Choroid plexus epithelial cell (primary cell): ENCODE data around the gene RABEP2.
"Not testable (repeated sequence)": the region's sequence is repeated elsewhere in the genome, so short reads cannot be mapped to it uniquely, and the experiment has no call there.

Experiments used
- DNase-seq: peaks from one replicate; pipeline ENCODE4 v3.0.0-alpha.2; 2010; ENCODE audit warnings: low read depth
- H3K4me3 ChIP-seq: 2 replicates; pipeline ENCODE4 v1.5.1; 2011; ENCODE audit warnings: low read depth, mild to moderate bottlenecking, control low read depth, low read length, moderate library complexity
- TF ChIP-seq, protein P1 (sequence below): conservative IDR thresholded peaks from 2 replicates; pipeline ENCODE4 v1.5.1; 2011; ENCODE audit warnings: low read depth, mild to moderate bottlenecking, control low read depth, inconsistent platforms, low read length, moderate library complexity

Gene RABEP2

DNA sequence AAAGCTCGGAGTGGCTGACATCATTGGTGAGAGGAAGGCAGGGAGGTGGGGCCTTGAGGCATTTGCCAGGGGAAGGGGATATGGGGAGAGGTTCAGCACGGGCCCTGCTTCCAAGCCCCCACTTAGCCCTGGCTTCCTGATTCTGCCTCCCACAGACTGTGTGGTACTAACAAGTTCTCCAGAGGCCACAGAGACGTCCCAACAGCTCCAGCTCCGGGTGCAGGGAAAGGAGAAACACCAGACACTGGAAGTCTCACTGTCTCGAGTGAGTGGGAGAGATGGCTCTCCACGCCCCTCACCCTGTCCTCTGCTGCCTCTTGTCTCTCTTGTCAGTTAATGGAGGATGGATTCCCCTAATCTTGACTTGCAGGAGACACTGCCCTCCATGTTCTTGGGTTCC lies 33.8 kb upstream of the RABEP2 start:
- DNase-seq = no peak
- TF ChIP-seq, protein P1, sequence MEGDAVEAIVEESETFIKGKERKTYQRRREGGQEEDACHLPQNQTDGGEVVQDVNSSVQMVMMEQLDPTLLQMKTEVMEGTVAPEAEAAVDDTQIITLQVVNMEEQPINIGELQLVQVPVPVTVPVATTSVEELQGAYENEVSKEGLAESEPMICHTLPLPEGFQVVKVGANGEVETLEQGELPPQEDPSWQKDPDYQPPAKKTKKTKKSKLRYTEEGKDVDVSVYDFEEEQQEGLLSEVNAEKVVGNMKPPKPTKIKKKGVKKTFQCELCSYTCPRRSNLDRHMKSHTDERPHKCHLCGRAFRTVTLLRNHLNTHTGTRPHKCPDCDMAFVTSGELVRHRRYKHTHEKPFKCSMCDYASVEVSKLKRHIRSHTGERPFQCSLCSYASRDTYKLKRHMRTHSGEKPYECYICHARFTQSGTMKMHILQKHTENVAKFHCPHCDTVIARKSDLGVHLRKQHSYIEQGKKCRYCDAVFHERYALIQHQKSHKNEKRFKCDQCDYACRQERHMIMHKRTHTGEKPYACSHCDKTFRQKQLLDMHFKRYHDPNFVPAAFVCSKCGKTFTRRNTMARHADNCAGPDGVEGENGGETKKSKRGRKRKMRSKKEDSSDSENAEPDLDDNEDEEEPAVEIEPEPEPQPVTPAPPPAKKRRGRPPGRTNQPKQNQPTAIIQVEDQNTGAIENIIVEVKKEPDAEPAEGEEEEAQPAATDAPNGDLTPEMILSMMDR = no peak

DNA sequence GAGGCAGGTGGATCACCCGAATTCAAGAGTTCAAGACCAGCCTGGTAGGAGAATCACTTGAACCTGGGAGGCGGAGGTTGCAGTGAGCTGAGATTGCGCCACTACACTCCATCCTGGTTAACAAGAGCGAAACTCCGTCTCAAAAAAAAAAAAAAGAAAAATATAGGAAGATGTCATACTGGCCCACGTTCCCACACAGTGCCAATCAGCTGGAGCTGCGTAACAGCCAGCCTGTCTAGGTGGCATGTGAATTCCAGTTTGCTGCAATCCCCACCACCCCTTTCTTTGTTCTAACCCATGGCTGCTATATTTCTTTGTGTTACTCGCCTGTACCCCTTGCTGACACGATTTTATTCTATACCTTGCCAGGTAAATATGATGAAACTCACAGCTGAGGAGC lies 33.2 kb upstream of the RABEP2 start:
- TF ChIP-seq, protein P1 = no peak
- H3K4me3 ChIP-seq = no peak overlapping the region
- DNase-seq = no peak

More for the DNA sequence above, 33.8 kb upstream of the RABEP2 start:
- no peak overlapping the region for H3K4me3 ChIP-seq

DNA sequence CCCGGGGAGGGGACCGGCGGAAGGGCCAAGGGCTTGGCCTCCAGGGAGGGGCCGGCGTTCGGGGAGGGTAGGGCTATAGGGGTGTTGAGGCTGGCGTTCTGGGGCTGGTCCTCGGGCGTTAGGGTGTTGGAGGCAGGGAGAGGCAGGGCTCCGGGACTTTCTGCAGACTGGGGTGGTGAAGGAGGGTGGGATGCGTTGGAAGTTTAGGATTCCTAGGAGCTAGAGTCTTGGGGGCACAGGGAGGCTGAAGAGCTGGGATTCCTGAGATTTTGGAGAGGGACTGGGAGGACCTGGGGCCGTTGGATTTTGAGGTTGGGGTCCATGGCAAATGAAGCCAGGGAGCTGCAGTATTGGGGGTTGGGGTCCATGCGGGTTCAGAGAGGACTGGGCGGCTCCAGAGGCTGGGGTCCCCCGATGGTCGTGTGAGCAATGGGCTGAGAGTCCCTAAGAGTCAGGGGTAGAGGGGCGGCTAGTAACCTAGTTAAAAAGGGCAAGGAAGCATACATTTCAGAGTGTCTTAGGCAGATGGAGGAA lies 26.4 kb upstream of the RABEP2 start:
- TF ChIP-seq, protein P1 = no peak
- DNase-seq = no peak
- H3K4me3 ChIP-seq = peak overlapping the region; percentile 85

DNA sequence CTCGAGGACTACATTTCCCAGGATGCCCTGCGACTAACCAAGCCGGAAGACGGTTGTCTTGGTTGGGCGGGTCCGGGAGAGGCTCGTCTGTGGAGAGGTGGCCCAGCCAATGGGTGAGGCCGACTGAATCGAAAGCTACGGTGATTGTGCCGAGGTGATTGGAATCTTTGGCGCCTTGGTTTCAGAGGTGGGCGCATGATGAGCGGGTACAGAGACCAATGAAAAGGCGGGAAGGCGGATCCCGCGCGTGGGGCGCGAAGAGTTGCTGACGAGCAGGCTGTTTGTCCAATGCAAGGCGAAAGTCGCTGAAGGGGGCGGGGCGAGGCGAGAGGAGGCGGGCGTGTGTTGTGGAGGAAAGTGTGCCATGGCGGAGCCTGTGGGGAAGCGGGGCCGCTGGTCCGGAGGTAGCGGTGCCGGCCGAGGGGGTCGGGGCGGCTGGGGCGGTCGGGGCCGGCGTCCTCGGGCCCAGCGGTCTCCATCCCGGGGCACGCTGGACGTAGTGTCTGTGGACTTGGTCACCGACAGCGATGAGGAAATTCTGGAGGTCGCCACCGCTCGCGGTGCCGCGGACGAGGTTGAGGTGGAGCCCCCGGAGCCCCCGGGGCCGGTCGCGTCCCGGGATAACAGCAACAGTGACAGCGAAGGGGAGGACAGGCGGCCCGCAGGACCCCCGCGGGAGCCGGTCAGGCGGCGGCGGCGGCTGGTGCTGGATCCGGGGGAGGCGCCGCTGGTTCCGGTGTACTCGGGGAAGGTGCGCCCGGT lies 25.8 kb upstream of the RABEP2 start, which contains the start of gene NFATC2IP:
NFATC2IP (plus strand) TSS at position 290 of the 762 bp plus-strand sequence; CDS start at position 365, 75 bp downstream.
- H3K4me3 ChIP-seq = peak within 1 kb of the TSS; percentile 85
- TF ChIP-seq, protein P1 = no peak
- DNase-seq = peak; percentile 100

DNA sequence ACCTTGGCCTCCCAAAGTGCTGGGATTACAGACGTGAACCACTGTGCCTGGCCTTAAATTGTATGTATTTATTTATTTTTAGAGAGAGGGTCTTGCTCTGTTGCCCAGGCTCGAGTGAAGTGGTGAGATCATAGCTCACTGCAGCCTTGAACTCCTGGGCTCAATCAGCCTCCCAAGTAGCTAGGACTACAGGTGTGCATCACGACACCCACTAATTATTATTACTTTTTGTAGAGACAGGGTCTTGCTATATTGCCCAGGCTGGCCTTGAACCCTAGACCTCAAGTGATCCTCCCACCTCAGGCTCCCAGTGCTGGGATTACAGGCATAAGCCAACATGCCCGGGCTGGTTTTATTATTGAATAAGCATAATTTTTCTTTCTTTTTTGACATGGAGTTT lies 21.6 kb upstream of the RABEP2 start:
- TF ChIP-seq, protein P1 = no peak
- H3K4me3 ChIP-seq = no peak overlapping the region
- no peak for DNase-seq

DNA sequence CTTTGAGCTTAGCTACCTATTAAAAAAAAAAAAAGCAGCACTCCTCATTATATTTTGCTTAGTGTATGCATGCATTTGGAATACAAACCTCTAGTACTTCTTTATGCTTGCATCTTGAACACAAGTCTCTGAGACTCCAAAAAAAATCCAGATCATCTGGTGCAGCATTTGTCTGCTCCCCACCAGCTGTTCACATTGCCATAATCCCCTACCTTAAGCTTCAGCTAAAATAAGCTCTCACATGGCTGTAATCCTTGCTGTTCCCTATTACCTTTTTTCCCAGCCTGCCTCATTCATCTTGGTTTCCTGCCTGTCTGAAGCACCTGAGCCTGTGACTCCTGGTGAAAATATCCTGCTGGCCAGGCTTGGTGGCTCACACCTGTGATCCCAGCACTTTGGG lies 18.2 kb upstream of the RABEP2 start:
- H3K4me3 ChIP-seq = no peak overlapping the region
- no peak for DNase-seq
- TF ChIP-seq, protein P1 = no peak

DNA sequence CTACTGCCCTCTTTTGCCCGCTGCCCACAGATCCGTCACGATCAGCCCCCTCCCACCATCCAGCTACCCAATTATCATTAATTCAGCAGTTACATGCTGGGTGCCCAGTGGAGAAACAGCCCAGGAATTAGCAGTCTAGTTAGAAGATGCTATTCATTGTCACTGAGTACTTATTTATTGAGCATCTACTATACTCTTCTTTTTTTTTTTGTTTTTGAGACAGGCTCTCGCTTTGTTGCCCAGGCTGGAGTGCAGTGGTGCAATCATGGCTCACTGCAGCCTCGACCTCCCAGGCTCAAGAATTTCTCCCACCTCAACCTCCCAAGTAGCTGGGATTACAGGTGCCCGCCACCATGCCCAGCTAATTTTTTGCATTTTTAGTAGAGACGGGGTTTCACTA lies 14.8 kb upstream of the RABEP2 start:
- not testable (repeated sequence) for DNase-seq, H3K4me3 ChIP-seq
